HPDE6-E6E7 (cell line): Measurements from ENCODE around the gene MRAP2.
"Not testable (repeated sequence)": the region's sequence is repeated elsewhere in the genome, so short reads cannot be mapped to it uniquely, and the experiment has no call there.

Experiments used
- DNase-seq: peaks from one replicate; pipeline ENCODE4 v3.0.0; 2011; ENCODE audit warnings: missing footprints; ENCODE audit errors: extremely low spot score

MRAP2 gene

DNA sequence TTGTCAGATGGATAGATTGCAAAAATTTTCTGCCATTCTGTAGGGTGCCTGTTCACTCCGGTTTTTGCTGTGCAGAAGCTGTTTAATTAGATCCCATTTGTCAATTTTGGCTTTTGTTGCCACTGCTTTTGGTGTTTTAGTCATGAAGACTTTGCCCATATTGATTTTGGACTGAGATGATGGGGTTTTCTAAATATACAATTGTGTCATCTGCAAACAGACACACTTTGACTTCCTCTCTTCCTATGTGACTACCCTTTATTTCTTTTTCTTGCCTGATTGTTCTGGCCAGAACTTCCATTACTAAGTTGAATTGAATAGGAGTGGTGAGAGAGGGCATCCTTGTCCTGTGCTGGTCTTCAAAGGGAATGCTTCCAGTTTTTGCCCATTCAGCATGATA is 96.0 kb downstream of the MRAP2 start:
- not testable (repeated sequence) for DNase-seq

DNA sequence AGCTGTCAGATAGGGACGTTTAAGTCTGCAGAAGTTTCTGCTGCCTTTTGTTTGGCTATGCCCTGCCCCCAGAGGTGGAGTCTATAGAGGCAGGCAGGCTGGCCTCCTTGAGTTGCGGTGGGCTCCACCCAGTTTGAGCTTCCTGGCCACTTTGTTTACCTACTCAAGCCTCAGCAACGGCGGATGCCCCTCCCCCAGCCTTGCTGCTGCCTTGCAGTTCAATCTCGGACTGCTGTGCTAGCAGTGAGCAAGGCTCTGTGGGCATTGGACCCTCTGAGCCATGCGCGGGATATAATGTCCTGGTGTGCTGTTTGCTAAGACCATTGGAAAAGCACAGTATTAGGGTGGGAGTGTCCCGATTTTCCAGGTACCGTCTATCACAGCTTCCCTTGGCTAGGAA is 99.8 kb downstream of the MRAP2 start:
- not testable (repeated sequence) for DNase-seq

DNA sequence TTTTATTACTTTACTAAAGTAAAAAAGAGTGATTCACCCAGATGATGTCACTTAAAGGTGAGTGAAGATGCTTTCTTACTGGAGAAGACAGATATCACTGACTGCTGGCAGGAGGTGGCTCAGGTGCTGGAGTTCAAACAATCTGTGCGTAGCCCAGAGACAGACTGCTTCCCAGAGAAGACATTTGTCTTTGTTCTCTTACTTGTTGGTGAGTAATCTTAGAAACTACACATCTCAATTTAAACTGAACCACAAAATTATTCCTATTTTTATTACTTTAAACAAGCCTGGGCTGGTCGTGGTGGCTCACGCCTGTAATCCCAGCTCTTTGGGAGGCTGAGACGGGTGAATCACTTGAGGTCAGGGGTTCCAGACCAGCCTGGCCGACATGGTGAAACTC is 101.7 kb downstream of the MRAP2 start:
- peak; percentile 21 for DNase-seq

DNA sequence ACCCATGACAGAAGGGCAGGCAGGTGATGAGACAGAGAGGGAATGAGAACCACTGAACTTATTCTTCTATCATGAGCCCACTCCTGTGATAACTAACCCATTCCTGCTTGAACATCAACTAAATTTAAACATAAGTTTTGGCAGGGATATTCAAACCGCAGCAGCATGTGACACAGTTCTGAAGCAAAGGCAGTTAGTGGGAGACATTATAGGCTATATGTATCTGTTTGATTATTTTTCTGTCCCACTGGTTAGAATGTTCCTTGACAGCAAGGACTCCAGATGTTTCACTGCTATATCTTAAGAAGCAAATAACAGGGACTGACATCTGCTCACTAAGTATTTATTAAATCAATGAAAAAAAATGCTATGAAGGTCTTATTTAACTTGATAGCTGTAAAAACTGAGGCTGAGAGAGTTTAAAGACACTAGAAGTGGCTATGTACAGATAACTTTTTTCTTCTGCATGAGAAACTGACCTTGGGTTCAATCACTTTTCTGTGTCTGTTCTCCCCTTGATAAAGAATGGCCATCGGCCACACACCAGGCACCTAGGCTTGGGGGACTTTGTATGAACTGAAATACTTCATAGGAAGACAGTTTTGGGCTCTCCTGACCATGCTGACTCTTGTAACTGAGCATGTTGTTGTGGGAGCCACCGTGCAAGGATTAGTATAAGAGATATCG is 102.9 kb downstream of the MRAP2 start:
- no peak for DNase-seq

DNA sequence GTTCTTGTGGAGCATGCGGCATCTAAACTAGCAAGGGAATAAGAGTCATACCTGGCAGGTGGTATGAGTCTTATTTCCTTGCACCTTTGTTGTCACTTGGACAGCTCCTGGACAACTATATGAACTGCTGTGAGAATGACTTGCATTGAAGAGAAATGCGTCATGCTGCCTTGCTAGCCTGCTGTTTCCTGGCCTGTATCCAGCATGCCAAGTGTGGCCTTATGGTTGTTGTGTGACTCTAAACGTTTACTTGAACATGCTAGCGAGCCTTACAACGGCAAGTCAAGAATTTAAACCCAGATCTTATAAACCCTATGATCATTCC is 103.4 kb downstream of the MRAP2 start:
- no peak for DNase-seq

DNA sequence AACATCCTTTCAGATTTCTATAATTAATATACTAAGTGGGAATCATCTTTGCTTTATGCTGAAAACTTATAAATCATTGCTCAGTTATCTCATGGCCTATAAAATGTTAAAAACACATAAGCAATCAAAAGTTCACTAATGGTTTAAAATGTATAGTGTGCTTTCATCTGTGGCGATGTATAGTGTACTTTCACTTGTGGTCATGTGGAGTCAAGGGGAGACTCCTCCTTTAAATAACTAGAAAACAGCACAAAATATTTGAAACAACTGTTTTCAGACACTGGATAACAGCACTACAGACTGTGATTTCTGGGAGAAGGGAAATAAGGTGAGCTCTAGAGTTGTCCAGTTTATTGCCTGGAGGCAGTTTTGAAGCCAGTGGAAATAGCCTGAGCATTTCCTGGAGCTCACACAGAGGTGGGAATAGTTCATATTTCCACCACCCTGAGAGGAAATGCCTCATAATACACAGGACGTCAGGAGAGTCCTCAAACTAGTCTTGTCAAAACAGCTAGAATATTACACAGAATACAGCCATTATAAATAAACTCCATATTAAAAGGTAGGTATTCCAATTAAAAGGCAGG is 104.5 kb downstream of the MRAP2 start:
- no peak for DNase-seq

DNA sequence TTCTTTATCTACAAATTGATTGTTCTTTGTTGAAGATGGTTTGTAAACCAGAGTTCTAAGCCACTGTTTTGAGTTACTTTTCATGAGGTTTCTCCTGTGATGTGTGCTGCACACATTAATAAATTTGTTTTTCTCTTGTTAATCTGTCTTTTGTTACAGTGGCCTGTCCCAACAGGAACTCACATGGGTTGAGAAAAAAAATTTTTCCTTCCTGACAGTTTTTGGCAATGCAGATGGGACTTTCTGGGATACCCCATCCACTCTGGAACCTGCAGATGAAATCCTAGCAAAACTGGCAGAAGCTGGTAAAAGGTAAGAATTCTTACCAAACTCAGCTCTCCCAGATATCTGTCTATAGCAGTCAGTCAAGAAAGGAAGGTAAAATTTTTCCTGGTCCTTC is 105.7 kb downstream of the MRAP2 start:
- no peak for DNase-seq
